Thymus (tissue), 11 donors: ENCODE results near the gene CFAP74. TPM values are rescaled to one million over a fixed set of nuclear protein-coding genes. Genes with fewer than 3 reads are reported as not detected.

ENCODE experiments used
- DNase-seq, 9 donors: peaks; one replicate each; pipeline ENCODE4 v3.0.0-alpha.2; 2013; ENCODE audit warnings: low spot score in 9 of 9, low read depth in 6 of 9, missing footprints in 1 of 9
- H3K27ac ChIP-seq, 2 donors: one replicate each; pipeline ENCODE4 v1.5.1; 2013; ENCODE audit warnings: control low read depth in 1 of 2, low read depth in 1 of 2, low read length in 1 of 2, mild to moderate bottlenecking in 1 of 2, moderate library complexity in 1 of 2
- H3K27me3 ChIP-seq, 2 donors: one replicate each; pipeline ENCODE4 v1.5.1; 2013; ENCODE audit warnings: low read length in 1 of 2; ENCODE audit not compliant: control insufficient read depth in 2 of 2, insufficient read depth in 1 of 2
- H3K36me3 ChIP-seq, 2 donors: one replicate each; pipeline ENCODE4 v1.5.1; 2013; ENCODE audit warnings: low read length in 1 of 2, mild to moderate bottlenecking in 1 of 2, moderate library complexity in 1 of 2; ENCODE audit not compliant: control insufficient read depth in 2 of 2, insufficient read depth in 2 of 2
- H3K4me1 ChIP-seq, 2 donors: one replicate each; pipeline ENCODE4 v1.5.1; 2013; ENCODE audit warnings: low read length in 2 of 2; ENCODE audit not compliant: control insufficient read depth in 2 of 2, insufficient read depth in 2 of 2
- H3K4me3 ChIP-seq, 2 donors: one replicate each; pipeline ENCODE4 v1.5.1; 2013; ENCODE audit warnings: low read length in 2 of 2, control low read depth in 1 of 2, mild to moderate bottlenecking in 1 of 2
- H3K9me3 ChIP-seq, 2 donors: one replicate each; pipeline ENCODE4 v1.5.1; 2013; ENCODE audit warnings: low read length in 1 of 2, mild to moderate bottlenecking in 1 of 2; ENCODE audit not compliant: control insufficient read depth in 2 of 2, insufficient read depth in 1 of 2
- WGBS: extraction: QIAGEN DNeasy Blood & Tissue Kit; methylation state at CpG from one replicate; pipeline ENCODE4 v1.1.7; 2013; 5-methylcytosine and 5-hydroxymethylcytosine counted together
- polyA plus RNA-seq: library from polyadenylated mRNA; stranded (reverse); fragments of 200-250 nt; gene quantifications from one replicate; pipeline ENCODE4 v1.2.3, GENCODE V29; 2013
- total RNA-seq: library from RNA; stranded (reverse); fragments of 120-200 nt; gene quantifications from one replicate; pipeline ENCODE4 v1.2.4, GENCODE V29; 2013
- donor health status: healthy.

CFAP74 gene
- total and polyA plus RNA-seq, 2 donors = 0.09 to 0.16 TPM

GRCh38 chr1:2014741-2015735 lies 11.5 kb upstream of the CFAP74 start:
- Histone ChIP-seq H3K27ac (no peak overlapping the region), H3K9me3 (no peaks in the 10 kb centered on the region), H3K4me3 (no peak overlapping the region), H3K36me3 (no peaks in the 10 kb centered on the region), H3K27me3 (peaks cover 30 to 64% of the 10 kb centered on the region in 2 donors), H3K4me1 (peaks cover 0 to 5% of the 10 kb centered on the region in 2 donors)
- 59% methylated on average over 34 of the region's 34 CpGs for WGBS
- no peak for DNase-seq

GRCh38 chr1:2014181-2014580 lies 10.6 kb upstream of the CFAP74 start:
- Histone ChIP-seq H3K4me1 (no peaks in the 10 kb centered on the region), H3K27ac (no peak overlapping the region), H3K36me3 (no peaks in the 10 kb centered on the region), H3K9me3 (no peaks in the 10 kb centered on the region), H3K27me3 (peaks cover 22 to 64% of the 10 kb centered on the region in 2 donors), H3K4me3 (no peak overlapping the region)
- no peak for DNase-seq
- WGBS = 91% methylated on average over 15 of the region's 15 CpGs

- Histone ChIP-seq H3K36me3 (no peaks in the 10 kb centered on the region), H3K27ac (no peak overlapping the region), H3K4me3 (no peak overlapping the region), H3K27me3 (peaks cover 0 to 52% of the 10 kb centered on the region in 2 donors), H3K9me3 (no peaks in the 10 kb centered on the region), H3K4me1 (no peaks in the 10 kb centered on the region)
- 90% methylated on average over 27 of the region's 27 CpGs for WGBS
- DNase-seq = no peak
Measured at GRCh38 chr1:2009101-2010053, 5.8 kb upstream of the CFAP74 start.

GRCh38 chr1:2004856-2005255 lies 1.3 kb upstream of the CFAP74 start:
- H3K27ac ChIP-seq = no peak overlapping the region
- H3K4me3 ChIP-seq = no peak overlapping the region
- no peaks in the 10 kb centered on the region for H3K36me3 ChIP-seq
- DNase-seq = no peak
- peaks cover 2 to 69% of the 10 kb centered on the region in 2 donors for H3K27me3 ChIP-seq
- 84% methylated on average over 21 of the region's 21 CpGs for WGBS
- peaks cover 0 to 2% of the 10 kb centered on the region in 2 donors for H3K9me3 ChIP-seq
- no peaks in the 10 kb centered on the region for H3K4me1 ChIP-seq

GRCh38 chr1:2001773-2002411 lies 1.7 kb downstream of the CFAP74 start:
- no peaks in the 10 kb centered on the region for H3K36me3 ChIP-seq
- WGBS = 92% methylated on average over 13 of the region's 13 CpGs
- H3K4me3 ChIP-seq = no peak overlapping the region
- H3K27me3 ChIP-seq = peaks cover 2 to 54% of the 10 kb centered on the region in 2 donors
- H3K4me1 ChIP-seq = no peaks in the 10 kb centered on the region
- H3K27ac ChIP-seq = no peak overlapping the region
- DNase-seq = no peak
- H3K9me3 ChIP-seq = peaks cover 0 to 2% of the 10 kb centered on the region in 2 donors

- Histone ChIP-seq H3K9me3 (peaks cover 0 to 2% of the 10 kb centered on the region in 2 donors), H3K27ac (no peak overlapping the region), H3K36me3 (no peaks in the 10 kb centered on the region), H3K27me3 (peaks cover 2 to 48% of the 10 kb centered on the region in 2 donors), H3K4me3 (no peak overlapping the region), H3K4me1 (peaks cover 3 to 4% of the 10 kb centered on the region in 2 donors)
- WGBS = 87% methylated on average over 9 of the region's 9 CpGs
- no peak for DNase-seq
Measured at GRCh38 chr1:2000850-2001249, 2.7 kb downstream of the CFAP74 start.

- no peak overlapping the region for H3K4me3 ChIP-seq
- no peak for DNase-seq
- H3K36me3 ChIP-seq = no peaks in the 10 kb centered on the region
- H3K4me1 ChIP-seq = peaks cover 3 to 4% of the 10 kb centered on the region in 2 donors
- peaks cover 2 to 44% of the 10 kb centered on the region in 2 donors for H3K27me3 ChIP-seq
- WGBS = 91% methylated on average over 7 of the region's 7 CpGs
- peaks cover 0 to 2% of the 10 kb centered on the region in 2 donors for H3K9me3 ChIP-seq
- no peak overlapping the region for H3K27ac ChIP-seq
Measured at GRCh38 chr1:2000432-2000831, 3.2 kb downstream of the CFAP74 start.

GRCh38 chr1:1997576-1997975 lies 6.0 kb downstream of the CFAP74 start:
- 89% methylated on average over 6 of the region's 6 CpGs for WGBS
- Histone ChIP-seq H3K9me3 (peaks cover 0 to 2% of the 10 kb centered on the region in 2 donors), H3K27me3 (peaks cover 0 to 17% of the 10 kb centered on the region in 2 donors), H3K4me1 (peaks cover 3 to 4% of the 10 kb centered on the region in 2 donors), H3K36me3 (no peaks in the 10 kb centered on the region), H3K4me3 (no peak overlapping the region), H3K27ac (no peak overlapping the region)
- no peak for DNase-seq
